BLaER1 treated with 17β-estradiol and CSF1 and Interleukin-3, amounts not matched to agents 10 nM and 100 nM (cell line): ENCODE data around the gene TADA1.

Experiments
- H3K27ac ChIP-seq, 11 experiments: shearing (Covaris generic); formaldehyde crosslinking; 2 replicates each; pipeline ENCODE4 v1.8.1; 2022
- H3K27me3 ChIP-seq, 11 experiments: shearing (Covaris generic); formaldehyde crosslinking; 2 replicates each; pipeline ENCODE4 v1.8.1; 2022
- H3K36me3 ChIP-seq, 11 experiments: shearing (Covaris generic); formaldehyde crosslinking; 2 replicates each; pipeline ENCODE4 v1.8.1; 2022
- H3K4me1 ChIP-seq, 10 experiments: shearing (Covaris generic); formaldehyde crosslinking; 2 replicates each; pipeline ENCODE4 v1.8.1; 2022
- H3K4me2 ChIP-seq, 11 experiments: shearing (Covaris generic); formaldehyde crosslinking; 2 replicates each; pipeline ENCODE4 v1.8.1; 2022
- H3K4me3 ChIP-seq, 10 experiments: shearing (Covaris generic); formaldehyde crosslinking; 2 replicates each; pipeline ENCODE4 v1.8.1; 2022
- H3K9ac ChIP-seq, 11 experiments: shearing (Covaris generic); formaldehyde crosslinking; 2 replicates each; pipeline ENCODE4 v1.8.1; 2022
- H3K9me3 ChIP-seq, 11 experiments: shearing (Covaris generic); formaldehyde crosslinking; replicated peaks in 1 of 11; 2 replicates each; pipeline ENCODE4 v1.8.1; 2022
- H4K20me1 ChIP-seq, 11 experiments: shearing (Covaris generic); formaldehyde crosslinking; 2 replicates each; pipeline ENCODE4 v1.8.1; 2022
- Cebpa-rat ChIP-seq, 11 experiments: shearing (Covaris generic); IDR thresholded peaks; 2 replicates each; pipeline ENCODE4 v1.8.1; 2022

Gene TADA1

DNA sequence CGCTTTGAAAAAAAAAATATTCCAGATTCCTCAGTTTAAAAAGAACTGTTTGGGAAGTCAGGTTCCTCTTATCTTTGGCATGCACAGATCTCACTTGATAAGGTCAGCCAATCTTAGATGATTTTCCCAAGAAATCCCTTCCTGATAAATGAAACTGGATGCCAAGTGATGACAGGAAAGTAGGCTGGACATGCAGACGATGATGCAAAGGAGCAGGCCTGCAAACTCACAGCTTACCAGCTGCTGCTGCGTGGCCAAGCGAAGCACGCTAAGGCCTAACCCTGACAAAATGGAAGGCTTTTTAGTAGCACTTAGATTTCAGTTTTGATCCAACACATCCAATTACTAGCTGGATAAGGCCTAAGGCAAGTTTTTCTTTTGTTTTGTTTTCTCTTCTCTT, 10.1 kb downstream of the TADA1 start:
- no peak overlapping the region for H3K4me3 ChIP-seq
- no peak overlapping the region for H3K4me2 ChIP-seq
- peaks cover 14 to 51% (median 28%) of the 10 kb centered on the region in 11 experiments; a peak in 18 of 22 replicates for H4K20me1 ChIP-seq
- no peaks in the 10 kb centered on the region for H3K27me3 ChIP-seq
- no peak overlapping the region for H3K27ac ChIP-seq
- no peaks in the 10 kb centered on the region for H3K9me3 ChIP-seq
- no peak overlapping the region for H3K9ac ChIP-seq
- peaks cover 78 to 98% (median 85%) of the 10 kb centered on the region in 11 experiments for H3K36me3 ChIP-seq
- no peaks in the 10 kb centered on the region for H3K4me1 ChIP-seq
- TF ChIP-seq Cebpa-rat (IDR thresholded peaks at IDR 0.05) = no peak

DNA sequence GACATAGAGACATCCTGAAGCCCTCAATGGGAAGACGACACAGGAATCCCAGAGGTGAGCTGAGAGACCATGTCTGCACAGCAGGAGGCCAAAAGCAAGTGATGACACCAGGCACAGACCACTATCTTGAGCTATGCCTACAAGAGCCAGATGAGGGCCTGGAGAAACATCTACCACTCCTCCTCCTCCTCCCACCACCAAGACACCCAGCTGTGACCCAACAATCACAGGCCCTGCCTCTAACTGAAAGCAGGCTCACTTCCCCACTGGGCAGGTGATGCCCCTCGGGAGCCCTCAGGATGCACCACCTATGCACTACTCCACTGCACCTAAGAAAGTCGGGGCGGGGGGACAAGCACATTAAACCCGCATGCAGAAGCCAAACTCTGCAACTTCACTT, 16.5 kb downstream of the TADA1 start:
- Histone ChIP-seq H4K20me1 (peaks cover 40 to 73% (median 61%) of the 10 kb centered on the region in 11 experiments; a peak in 20 of 22 replicates), H3K9me3 (no peaks in the 10 kb centered on the region), H3K27me3 (no peaks in the 10 kb centered on the region), H3K4me2 (no peak overlapping the region), H3K36me3 (peaks cover 96 to 100% (median 99%) of the 10 kb centered on the region in 11 experiments), H3K4me1 (no peaks in the 10 kb centered on the region), H3K27ac (no peak overlapping the region), H3K9ac (no peak overlapping the region), H3K4me3 (no peak overlapping the region)
- TF ChIP-seq Cebpa-rat (IDR thresholded peaks at IDR 0.05) = no peak

DNA sequence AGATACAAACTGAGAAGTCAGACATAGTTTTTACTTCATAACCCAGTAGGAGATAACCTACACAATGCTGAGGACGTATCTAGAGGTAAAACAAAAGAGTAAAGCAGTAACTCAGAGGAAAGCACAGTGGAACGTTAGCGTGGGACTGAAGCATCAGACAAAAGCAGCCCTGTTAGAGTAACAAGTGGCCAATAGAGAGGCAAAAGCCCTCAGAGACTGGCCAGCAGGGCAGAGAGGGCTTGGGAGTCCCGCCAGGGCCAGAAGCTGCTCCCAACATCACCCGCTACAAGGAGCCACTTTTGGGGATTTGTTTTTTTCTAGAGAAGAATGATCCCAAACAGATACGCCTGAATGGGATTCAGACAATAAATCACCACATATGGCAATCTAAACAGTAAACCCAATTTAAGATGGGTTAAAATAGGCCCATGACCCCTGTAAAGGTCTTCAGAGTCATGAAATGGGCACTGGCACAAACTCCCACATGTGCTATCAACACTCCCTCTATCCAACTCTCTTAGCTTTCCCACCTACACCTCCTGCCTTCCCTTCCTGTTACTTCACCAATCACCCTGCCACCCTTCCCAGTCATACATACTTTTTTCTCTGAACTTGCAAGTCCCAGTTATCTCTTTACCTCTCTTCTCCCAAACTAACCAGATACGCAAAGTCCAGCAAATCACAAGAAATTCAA, 17.2 kb downstream of the TADA1 start:
- no peak overlapping the region for H3K9ac ChIP-seq
- TF ChIP-seq Cebpa-rat (IDR thresholded peaks at IDR 0.05) = no peak
- H3K4me2 ChIP-seq = no peak overlapping the region
- no peaks in the 10 kb centered on the region for H3K27me3 ChIP-seq
- H3K9me3 ChIP-seq = no peaks in the 10 kb centered on the region
- H4K20me1 ChIP-seq = peaks cover 43 to 75% (median 64%) of the 10 kb centered on the region in 11 experiments; a peak in 20 of 22 replicates
- H3K4me1 ChIP-seq = no peaks in the 10 kb centered on the region
- no peak overlapping the region for H3K4me3 ChIP-seq
- peaks cover 96 to 100% (median 99%) of the 10 kb centered on the region in 11 experiments for H3K36me3 ChIP-seq
- H3K27ac ChIP-seq = no peak overlapping the region

DNA sequence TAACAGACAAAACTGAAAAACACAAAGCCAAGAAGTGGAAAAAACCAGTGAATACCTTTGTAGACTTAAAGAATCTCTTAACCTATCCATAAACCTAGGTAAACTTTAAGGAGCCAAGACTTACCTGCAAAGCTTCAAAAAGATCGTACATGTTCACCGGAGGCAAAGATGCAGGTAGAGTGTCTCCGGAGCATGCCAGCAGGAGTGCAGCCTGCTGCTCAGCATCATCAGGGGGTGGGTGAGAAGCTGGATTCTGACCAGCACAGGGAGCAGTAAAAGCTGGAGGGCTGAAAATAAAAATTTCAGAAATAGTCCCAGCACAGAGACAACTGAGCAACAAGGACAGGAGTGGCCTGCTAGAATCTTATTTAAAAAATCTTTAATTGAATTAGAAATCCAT, 18.1 kb downstream of the TADA1 start:
- no peak for TF ChIP-seq Cebpa-rat (IDR thresholded peaks at IDR 0.05)
- Histone ChIP-seq H3K27me3 (no peaks in the 10 kb centered on the region), H3K4me2 (no peak overlapping the region), H3K36me3 (peaks cover 95 to 100% (median 99%) of the 10 kb centered on the region in 11 experiments), H3K9me3 (no peaks in the 10 kb centered on the region), H3K4me1 (no peaks in the 10 kb centered on the region), H4K20me1 (peaks cover 52 to 84% (median 73%) of the 10 kb centered on the region in 11 experiments; a peak in 20 of 22 replicates), H3K4me3 (no peak overlapping the region), H3K9ac (no peak overlapping the region), H3K27ac (no peak overlapping the region)

DNA sequence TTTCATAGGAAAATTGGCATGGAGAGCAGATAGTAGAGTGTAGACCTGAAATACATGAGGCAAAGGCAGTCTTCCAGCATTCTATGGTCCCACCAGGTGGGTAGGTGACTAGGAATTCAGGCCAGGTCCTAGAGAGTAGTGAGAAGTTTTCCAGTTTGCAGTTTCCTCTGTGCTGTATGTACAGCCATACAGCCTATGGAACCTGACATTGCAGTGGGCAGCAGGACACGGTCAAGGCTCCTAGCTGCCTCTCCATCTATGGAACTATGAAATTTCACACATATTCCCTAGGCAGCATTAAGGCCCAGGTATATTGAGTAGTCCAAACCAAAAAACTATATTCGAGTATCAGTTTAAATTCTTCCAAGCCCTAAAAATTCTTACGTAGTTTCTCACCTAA, 20.5 kb downstream of the TADA1 start:
- H3K27ac ChIP-seq = no peak overlapping the region
- H3K4me2 ChIP-seq = no peak overlapping the region
- 0 out of 20 replicates have a peak, but pooled peaks cover 0 to under 1% (median 0%) of the 10 kb centered on the region in 10 experiments for H3K4me1 ChIP-seq
- no peak overlapping the region for H3K4me3 ChIP-seq
- H3K9me3 ChIP-seq = no peaks in the 10 kb centered on the region
- no peaks in the 10 kb centered on the region for H3K27me3 ChIP-seq
- H3K36me3 ChIP-seq = peaks cover 95 to 100% (median 99%) of the 10 kb centered on the region in 11 experiments
- no peak overlapping the region for H3K9ac ChIP-seq
- peaks cover 72 to 100% (median 92%) of the 10 kb centered on the region in 11 experiments; a peak in 21 of 22 replicates for H4K20me1 ChIP-seq
- TF ChIP-seq Cebpa-rat (IDR thresholded peaks at IDR 0.05) = no peak

DNA sequence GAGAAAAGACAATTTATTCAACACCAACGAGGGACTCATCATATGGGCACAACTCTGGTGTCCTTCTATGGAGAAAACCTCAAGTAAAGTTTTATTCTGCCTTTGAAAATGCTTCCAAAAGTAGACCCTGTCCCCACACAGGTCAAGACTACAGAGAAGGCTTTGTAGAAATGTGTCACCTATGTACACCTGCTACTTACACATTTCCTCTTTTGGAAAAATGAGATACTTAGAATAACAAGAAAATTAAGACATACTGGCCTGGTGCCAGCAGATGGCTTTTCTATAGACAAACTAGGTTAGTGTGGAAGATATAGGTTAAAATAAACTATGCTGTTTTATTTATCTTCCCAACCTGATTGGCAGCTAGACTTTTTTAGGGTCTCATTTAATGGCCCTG, 23.1 kb downstream of the TADA1 start:
- Histone ChIP-seq H3K9ac (no peak overlapping the region), H3K4me1 (0 out of 20 replicates have a peak, but pooled peaks cover 0 to 4% (median 0%) of the 10 kb centered on the region in 10 experiments), H3K4me2 (no peak overlapping the region), H3K36me3 (peaks cover 97 to 100% (median 99%) of the 10 kb centered on the region in 11 experiments), H3K27me3 (no peaks in the 10 kb centered on the region), H3K4me3 (no peak overlapping the region), H3K27ac (no peak overlapping the region), H4K20me1 (peaks cover 78 to 100% (median 94%) of the 10 kb centered on the region in 11 experiments; a peak in 21 of 22 replicates), H3K9me3 (no peaks in the 10 kb centered on the region)
- no peak for TF ChIP-seq Cebpa-rat (IDR thresholded peaks at IDR 0.05)

DNA sequence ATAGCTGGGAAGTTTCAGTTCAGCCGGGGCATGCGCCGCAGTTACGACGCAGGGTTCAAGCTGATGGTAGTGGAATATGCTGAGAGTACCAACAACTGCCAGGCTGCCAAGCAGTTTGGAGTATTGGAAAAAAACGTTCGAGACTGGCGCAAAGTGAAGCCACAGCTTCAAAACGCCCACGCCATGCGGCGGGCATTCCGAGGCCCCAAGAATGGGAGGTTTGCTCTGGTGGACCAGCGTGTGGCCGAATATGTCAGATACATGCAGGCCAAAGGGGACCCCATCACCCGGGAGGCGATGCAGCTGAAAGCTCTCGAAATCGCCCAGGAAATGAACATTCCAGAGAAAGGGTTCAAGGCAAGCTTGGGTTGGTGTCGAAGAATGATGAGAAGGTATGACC, 26.9 kb downstream of the TADA1 start:
- Histone ChIP-seq H3K4me3 (no peak overlapping the region), H3K27me3 (no peaks in the 10 kb centered on the region), H3K36me3 (peaks cover 98 to 100% (median 100%) of the 10 kb centered on the region in 11 experiments), H3K4me2 (no peak overlapping the region), H3K27ac (no peak overlapping the region), H3K9me3 (no peaks in the 10 kb centered on the region), H4K20me1 (peaks cover 91 to 100% (median 98%) of the 10 kb centered on the region in 11 experiments; a peak in 21 of 22 replicates), H3K9ac (no peak overlapping the region), H3K4me1 (peaks cover 0 to 11% (median 0%) of the 10 kb centered on the region in 10 experiments; a peak in 3 of 20 replicates)
- TF ChIP-seq Cebpa-rat (IDR thresholded peaks at IDR 0.05) = no peak

DNA sequence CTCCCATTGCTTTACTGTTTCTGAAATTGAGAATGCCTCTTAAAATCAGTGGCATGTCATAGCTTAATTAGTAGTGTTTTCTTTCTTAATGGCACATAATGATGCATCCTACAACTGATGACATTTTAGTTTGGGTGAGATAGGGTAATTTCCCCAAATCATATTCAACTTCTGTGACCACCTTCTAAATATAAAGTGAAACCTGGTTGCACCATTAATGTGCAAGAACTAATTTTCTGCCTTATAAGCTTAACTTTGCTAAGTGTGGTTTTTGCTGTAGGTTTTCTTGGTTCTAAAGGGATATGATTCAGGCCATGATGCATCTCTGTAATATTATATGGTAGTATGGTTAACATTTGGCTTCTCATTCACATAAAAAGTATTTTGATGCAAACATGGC, 27.9 kb downstream of the TADA1 start:
- Histone ChIP-seq H3K27me3 (no peaks in the 10 kb centered on the region), H3K9ac (no peak overlapping the region), H3K36me3 (peaks cover 98 to 100% (median 100%) of the 10 kb centered on the region in 11 experiments), H3K9me3 (no peaks in the 10 kb centered on the region), H3K4me3 (no peak overlapping the region), H3K4me1 (peaks cover 0 to 20% (median 1%) of the 10 kb centered on the region in 10 experiments; a peak in 7 of 20 replicates), H4K20me1 (peaks cover 91 to 100% (median 98%) of the 10 kb centered on the region in 11 experiments; a peak in 21 of 22 replicates), H3K4me2 (no peak overlapping the region), H3K27ac (no peak overlapping the region)
- TF ChIP-seq Cebpa-rat (IDR thresholded peaks at IDR 0.05) = no peak

DNA sequence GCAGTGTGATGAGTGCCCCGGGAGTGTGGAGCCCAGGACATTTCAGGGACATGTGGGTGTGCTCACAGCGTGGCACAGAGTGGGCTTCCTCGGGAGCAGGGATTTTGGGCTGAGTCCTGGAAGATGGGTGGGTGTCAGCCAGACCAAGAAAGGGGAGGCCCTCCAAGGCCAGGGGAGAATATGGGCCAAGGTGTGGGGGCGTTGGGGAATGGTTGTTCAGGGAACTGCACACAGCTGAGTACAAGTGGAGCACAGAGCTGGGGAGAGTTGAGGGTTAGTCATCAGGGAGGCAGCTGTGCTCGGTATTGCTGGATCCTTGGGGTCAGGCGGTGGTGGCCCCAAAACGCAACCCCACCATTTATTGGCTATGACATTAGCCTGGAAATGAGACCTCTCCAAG, 31.3 kb downstream of the TADA1 start:
- Histone ChIP-seq H3K4me3 (no peak overlapping the region), H3K27me3 (no peaks in the 10 kb centered on the region), H4K20me1 (peaks cover 79 to 99% (median 88%) of the 10 kb centered on the region in 11 experiments; a peak in 21 of 22 replicates), H3K9me3 (no peaks in the 10 kb centered on the region), H3K27ac (no peak overlapping the region), H3K36me3 (peaks cover 89 to 95% (median 91%) of the 10 kb centered on the region in 11 experiments), H3K4me2 (no peak overlapping the region; a peak in 1 of 22 replicates), H3K9ac (no peak overlapping the region), H3K4me1 (peaks cover 17 to 47% (median 26%) of the 10 kb centered on the region in 10 experiments)
- no peak for TF ChIP-seq Cebpa-rat (IDR thresholded peaks at IDR 0.05)
